HG02571 (cell line): Measurements from ENCODE around the gene WDR4.
"Not testable (repeated sequence)": the region's sequence is repeated elsewhere in the genome, so short reads cannot be mapped to it uniquely, and the experiment has no call there.

Experiments used
- ATAC-seq: cut with Tn5 transposase; IDR thresholded peaks from one replicate; pipeline ENCODE4 v1.9.1; 2021; ENCODE audit warnings: mild to moderate bottlenecking, moderate library complexity; ENCODE audit not compliant: unreplicated experiment

The WDR4 gene

DNA sequence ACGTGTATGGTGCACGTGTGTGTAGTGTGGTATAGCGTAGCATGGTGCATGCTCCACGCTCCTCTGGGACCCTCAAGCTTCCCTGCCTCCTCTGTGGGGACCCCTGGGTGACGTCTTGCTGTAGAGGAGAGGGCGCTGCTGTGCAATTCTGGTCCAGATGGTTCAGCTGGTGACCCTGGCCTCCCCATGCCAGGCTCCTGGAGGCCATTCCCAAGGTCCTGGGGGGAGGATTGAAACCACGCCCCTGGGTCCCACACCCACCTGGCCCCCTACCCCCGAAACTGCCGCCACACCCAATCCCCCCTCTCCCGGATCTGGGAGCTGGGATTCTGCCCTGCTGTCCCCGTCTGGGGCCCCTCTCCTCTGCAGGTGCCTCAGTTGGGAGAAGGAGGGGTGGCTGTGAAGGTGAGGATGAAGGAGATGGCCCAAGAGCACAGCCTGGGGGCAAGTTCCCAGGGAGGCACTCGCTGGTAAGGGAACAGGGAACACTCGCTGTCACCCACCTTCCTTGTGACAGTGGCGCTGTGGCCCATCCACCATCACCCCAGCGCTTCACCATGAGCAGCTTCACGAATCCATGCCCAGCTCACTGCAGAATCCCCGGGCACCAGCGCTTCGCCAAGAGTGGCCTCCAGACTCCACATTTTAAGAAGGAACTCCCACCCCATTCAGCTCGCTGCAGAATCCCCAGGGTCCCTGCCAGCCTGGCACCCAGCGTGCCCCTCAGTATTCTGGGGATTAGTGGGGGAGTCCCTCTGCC, 38.0 kb downstream of the WDR4 start:
- no peak for ATAC-seq

DNA sequence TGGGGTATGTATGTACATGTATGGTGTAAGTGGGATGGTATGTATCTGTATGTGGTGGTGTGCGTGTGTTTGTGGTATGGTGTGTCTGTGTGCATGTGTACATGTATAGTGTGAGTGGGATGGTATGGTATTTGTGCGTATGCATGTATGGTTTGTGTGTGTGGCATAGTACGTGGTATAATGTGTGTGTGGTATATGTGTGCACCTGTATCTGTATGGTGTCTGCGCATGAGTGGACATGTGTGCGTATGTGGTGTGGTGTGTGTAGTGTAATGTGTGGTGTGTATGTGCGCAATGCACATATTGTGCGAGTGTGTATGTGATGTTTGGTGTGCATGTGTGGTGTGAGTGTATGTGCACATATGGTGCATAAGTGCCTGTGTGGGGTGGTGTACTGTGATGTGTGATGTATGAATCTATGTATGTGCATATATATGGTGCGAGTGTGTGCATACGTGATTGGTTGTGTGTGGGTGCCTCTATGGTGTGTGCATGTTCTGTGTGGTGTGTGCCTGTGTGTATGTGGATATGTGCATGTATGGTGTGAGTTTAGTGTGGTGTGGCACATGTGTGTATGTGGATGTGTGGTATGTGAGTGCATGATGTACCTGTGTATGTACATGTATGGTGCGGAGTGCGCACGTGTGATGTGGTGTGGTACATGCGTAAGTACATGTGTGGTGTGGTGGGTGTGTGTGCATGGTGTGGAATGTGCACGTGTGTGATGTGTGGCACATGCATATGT, 38.8 kb downstream of the WDR4 start:
- no peak for ATAC-seq

DNA sequence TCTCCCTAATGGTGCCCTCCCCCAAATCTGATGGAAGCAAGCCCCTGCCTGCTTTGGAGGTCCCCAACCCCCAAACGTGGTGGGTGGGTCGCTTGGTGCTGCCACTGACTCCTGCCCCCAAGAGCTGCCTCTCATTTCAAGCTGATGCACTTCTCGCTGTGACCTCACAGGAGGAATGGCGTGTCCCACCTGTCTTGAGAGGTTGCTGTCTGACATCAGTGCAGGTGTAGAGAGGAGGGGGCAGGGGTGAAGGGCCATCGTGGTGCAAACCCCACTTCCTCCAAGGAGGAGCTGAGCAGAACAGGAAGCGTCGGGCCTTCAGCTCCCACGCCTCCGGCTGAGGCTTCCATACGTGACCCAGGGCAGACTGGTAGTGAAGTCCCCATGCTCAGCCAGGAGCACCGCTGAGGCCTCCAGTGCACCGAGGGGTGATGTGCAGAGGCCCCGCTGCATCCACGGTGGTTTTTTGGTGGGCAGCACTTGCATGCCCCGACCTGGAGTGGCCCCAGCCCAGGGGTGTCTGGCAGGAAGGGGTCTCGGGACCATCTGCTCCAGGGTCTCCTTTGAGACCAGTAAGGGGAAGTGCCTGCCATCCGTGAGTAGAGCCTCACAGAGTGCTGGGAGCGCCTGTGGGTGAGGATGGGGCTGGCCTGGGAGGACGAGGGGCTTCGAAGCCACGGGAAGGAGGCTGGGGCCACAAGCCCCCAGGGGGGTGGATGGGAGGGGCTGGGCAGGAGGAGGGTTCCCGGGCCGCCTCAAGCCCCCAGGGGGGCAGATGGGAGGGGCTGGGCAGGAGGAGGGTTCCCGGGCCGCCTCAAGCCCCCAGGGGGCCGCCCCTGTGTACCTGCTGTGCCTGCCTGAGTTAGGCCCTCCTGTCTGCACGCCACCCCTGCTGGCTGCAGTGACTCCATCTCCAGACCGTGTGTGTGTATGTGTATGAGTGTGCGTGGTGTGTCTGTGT, 39.8 kb downstream of the WDR4 start:
- ATAC-seq: no peak

DNA sequence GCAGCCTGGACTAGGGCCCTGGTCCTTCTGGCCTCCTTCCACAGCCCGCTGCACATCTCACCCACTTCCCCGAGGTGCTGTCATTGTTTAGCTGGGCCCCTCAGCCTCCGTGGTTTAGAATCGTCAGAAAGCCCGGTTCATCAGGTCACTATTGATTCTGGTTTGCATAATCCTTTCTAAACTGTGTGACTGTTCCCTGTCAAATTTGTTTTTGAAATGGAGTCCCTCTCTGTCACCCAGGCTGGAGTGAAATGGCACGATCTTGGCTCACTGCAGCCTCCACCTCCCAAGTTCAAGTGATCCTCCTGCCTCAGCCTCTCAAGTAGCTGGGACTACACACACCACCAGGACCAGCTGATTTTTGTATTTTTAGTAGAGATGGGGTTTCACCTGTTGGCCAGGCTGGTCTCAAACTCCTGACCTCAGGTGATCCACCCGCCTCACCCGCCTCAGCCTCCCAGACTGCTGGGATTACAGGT, 41.1 kb downstream of the WDR4 start:
- ATAC-seq: not testable (repeated sequence)

DNA sequence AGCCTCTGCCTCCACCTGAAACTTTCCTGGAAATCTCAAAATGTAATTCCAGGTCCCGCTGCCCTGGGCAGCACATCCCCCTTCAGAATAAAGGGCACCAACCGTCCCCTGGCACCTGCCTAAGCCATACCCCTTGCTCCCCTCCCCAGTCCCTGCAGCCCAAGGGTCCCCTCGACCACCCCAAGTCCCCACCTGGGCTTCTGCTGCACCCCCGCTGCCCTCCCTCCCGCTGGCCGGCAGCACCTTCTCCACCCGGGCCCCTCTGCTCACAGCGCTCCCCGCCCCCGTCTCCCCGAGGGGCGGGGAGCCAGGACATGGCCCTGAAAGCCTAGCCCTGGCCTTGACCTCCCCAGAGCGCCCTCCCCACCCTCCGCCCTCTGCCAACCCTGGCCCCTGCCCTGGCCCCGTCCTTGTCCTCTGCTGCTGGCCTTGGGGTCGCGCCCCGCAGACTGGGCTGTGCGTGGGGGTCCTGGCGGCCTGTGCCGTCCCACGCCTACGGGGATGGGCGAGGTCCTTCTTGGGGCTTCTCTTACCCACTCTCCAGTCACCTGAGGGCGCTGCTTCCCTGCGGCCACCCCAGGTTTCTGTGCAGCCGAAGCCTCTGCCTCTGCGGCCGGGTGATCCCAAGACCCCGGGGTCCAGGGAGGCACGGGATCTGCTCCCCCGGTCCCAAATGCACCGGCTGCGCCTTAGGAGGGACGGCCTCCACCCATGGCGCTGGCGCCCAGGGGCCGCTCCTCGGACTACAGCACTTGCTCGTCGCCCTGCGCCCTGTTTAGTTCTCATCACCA, 41.7 kb downstream of the WDR4 start:
- ATAC-seq: no peak

GRCh38 chr21:42836767-42837301, 42.5 kb downstream of the WDR4 start:
- ATAC-seq: no peak

GRCh38 chr21:42836402-42836666, 43.0 kb downstream of the WDR4 start:
- no peak for ATAC-seq

DNA sequence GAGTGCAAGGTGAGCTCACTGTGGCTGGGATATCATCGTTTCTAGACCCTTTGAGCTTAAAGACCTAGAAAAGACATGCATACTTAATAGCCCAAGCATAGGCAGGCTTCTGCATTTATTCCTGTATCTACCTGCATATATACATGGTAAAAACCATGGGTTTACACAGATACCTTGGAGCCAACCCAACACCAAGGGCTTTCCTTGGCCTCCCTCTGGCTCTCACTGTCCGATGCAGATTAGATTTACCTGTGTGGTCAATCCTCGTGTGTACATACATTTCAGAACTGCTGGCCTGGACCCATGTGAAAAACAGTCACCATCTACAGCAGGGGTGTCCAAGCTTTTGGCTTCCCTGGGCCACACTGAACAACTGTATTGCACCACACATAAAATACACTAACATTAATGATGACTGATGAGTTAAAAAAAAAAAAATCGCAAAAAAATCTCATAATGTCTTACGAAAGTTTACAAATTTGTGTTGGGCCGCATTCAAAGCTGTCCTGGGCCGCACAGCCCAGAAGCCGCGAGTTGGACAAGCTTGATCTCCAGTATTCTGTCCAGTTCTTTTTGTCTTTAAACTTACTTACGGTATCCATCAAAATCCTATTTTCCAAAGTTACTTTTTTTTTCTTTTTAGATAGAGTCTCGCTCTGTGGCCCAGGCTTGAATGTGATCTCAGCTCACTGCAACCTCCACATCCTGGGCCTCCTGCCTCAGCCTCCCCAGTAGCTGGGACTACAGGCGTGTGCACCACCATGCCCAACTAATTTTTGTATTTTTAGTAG, 43.5 kb downstream of the WDR4 start:
- no peak for ATAC-seq

DNA sequence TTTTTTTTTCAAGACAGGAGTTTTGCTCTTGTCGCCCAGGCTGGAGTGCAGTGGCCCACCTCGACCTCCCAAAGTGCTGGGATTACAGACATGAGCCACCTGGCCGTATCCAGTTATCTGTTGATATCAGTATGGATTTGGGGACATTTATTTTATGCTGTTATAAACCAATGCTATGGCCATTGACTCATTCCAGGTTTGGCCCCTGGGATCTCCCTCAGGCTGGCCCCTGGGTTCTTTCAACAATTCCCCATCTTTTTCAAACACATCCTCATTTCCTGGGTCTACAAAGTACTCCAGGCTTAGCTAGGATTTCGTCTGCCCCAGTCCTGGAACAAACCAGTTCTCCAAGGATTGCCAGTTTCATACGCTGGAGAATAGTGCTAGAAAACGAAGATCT, 44.1 kb downstream of the WDR4 start:
- ATAC-seq: no peak

- no peak for ATAC-seq
Observed at GRCh38 chr21:42834726-42835191, 44.6 kb downstream of the WDR4 start.

DNA sequence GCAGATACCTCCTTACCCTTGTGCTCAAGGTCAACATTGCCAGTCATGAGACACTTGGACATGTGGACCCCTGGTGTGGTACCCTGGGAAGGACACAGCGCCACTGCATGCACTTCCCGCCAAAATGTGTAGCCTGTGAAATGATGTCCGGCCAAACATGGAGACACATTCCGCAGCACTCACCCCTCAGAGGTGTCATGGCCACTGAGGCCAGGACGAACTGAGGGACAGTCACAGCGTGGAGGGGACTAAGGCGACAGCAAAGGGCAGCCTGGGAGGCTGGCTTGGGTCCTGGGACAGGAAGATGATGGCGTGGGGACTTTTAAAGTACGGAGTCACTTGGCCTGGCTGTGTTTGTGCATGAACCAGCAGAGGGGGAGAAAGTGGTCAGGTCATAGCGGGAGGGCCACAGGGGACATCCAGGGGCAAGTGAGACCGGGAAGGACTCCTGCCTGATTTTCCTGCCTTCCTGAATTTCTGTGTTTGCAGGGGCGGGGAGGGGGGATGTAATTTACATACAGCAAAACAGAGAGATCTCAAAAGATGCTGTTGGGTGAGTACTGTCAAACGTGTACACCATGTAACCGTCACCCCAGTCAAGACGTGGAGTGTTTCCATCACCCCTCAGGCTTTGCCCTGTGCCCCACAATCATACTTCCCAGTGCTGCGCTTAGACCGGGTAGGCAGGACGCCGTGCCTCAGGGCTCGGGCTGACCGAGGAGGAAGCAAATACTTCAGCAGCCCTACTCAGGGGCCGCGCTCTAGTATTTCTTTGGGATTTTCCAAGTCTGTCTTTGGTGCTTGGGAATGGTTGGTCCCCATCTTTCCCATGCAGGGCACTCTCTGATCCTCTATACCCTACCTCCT, 45.2 kb downstream of the WDR4 start:
- ATAC-seq: no peak

DNA sequence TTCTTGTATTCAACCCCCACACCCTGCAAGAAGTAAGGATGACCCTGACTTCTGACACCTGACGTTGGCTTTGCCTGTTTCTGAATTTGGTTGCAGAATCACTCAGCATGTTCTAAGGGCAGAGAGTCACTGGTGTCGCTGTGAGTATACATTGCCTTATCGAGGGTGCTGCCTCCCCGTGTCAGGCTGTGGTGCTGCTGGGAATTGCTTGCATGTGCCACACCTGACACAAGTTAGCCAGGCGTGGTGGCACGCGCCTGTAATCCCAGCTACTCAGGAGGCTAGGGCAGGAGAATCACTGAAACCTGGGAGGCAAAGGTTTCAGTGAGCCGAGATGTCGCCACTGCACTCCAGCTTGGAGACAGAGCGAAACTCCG, 45.9 kb downstream of the WDR4 start:
- no peak for ATAC-seq

- not testable (repeated sequence) for ATAC-seq
Observed at GRCh38 chr21:42832321-42832630, 47.1 kb downstream of the WDR4 start.

DNA sequence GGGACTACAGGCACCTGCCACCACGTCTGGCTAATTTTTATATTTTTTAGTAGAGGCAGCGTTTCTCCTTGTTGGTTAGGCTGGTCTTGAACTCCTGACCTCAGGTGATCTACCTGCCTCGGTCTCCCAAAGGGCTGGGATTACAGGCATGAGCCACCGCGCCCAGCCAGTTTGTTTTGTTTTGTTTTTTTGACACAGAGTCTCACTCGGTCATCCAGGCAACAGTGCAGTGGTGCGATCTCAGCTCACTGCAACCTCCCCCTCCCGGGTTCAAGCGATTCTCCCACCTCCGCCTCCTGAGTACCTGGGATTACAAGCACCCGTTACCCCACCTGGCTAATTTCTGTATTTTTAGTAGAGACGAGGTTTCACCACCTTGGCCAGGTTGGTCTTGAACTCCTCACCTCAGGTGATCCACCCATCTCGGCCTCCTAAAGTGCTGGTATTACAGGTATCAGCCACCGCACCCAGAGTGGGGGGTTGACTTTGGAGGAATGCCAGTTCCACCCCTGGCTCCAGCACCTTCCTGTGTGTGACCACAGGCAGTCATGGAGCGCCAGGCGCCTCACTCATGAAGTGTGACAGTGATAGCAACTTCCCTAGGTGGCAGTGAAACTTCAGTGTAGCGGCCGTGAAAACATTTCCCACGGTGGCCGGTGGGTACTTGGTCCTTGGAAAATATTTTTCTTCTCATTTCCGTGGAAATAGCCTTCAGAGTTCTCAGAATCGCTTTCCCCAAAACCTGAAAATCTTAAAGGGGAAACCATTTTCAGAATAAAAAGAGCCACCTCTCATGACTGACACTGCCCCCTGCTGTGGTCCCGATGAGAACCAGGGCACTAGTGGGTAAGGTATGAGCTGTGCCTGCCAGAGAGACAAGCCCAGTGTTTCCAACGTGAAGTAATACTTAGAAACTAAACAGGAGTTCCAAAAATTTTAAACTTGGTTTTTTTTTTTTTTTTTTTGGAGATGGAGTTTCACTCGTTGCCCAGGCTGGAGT, 48.6 kb downstream of the WDR4 start:
- ATAC-seq: no peak

- ATAC-seq: no peak
Observed at GRCh38 chr21:42829954-42830353, 49.4 kb downstream of the WDR4 start.

DNA sequence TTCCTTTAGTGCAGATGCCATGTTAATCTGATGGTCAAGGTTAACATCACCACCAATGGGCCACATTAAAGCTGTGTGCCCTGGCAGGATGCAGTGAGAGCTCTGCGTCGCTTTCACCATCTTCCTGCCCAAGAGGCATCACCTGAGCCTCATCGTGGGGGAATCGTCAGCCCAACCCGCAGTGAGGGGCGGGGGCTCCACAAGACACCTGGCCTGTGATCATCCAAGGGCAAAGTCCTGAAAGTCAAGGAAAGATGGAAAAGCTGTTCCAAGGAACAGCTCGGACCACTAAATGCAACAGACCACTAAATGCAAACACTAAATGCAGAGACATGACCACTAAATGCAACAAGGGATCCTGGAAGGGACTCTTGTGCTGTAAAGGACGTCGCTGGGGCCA, 49.9 kb downstream of the WDR4 start:
- no peak for ATAC-seq

DNA sequence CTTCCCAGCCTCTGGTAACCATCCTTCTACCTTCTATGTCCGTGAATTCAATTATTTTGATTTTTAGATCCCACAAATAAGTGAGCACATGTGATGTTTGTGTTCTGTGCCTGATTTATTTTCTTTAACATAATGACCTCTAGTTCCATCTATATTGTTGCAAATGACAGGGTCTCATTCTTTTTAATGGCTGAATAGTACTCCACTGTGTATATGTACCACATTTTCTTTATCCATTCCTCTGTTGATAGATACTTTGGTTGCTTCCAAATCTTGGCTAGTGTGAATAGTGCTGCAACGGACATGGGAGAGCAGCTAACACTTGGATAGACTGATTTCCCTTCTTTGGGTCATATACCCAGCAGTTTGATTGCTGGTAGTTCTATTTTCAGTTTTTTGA, 51.8 kb downstream of the WDR4 start:
- ATAC-seq: no peak
